ENCODE measurements around the gene MAP3K13.
A peak's percentile ranks its signal among the peaks of the same experiment; 100 is the strongest.

The MAP3K13 gene

GRCh38 chr3:185362850-185363661, at the start of gene MAP3K13:
Gene MAP3K13, plus strand, starts transcription at chr3:185363136. Its CDS starts 65,446 bp downstream, at chr3:185428582.
- peak; percentile 20 to 41 for DNase-seq

- no peak for DNase-seq
Measured at GRCh38 chr3:185313693-185314246, 49.2 kb upstream of the MAP3K13 start.

- DNase-seq = no peak
Measured at GRCh38 chr3:185316740-185317412, 46.1 kb upstream of the MAP3K13 start.

GRCh38 chr3:185317674-185318073, 45.3 kb upstream of the MAP3K13 start:
- DNase-seq = no peak

- no peak for DNase-seq
Measured at GRCh38 chr3:185318141-185318540, 44.8 kb upstream of the MAP3K13 start.

- DNase-seq = no peak
Measured at GRCh38 chr3:185319801-185320200, 43.1 kb upstream of the MAP3K13 start.

- DNase-seq = no peak
Measured at GRCh38 chr3:185320949-185321348, 42.0 kb upstream of the MAP3K13 start.

GRCh38 chr3:185322101-185322719, 40.7 kb upstream of the MAP3K13 start:
- no peak for DNase-seq

- DNase-seq = no peak
Measured at GRCh38 chr3:185325946-185326791, 36.8 kb upstream of the MAP3K13 start.

GRCh38 chr3:185327062-185327461, 35.9 kb upstream of the MAP3K13 start:
- no peak for DNase-seq

GRCh38 chr3:185328324-185329004, 34.5 kb upstream of the MAP3K13 start:
- DNase-seq = no peak

GRCh38 chr3:185330238-185330637, 32.7 kb upstream of the MAP3K13 start:
- no peak for DNase-seq

- no peak for DNase-seq
Measured at GRCh38 chr3:185330644-185331043, 32.3 kb upstream of the MAP3K13 start.

- DNase-seq = no peak
Measured at GRCh38 chr3:185332026-185332735, 30.8 kb upstream of the MAP3K13 start.

GRCh38 chr3:185335799-185336198, 27.1 kb upstream of the MAP3K13 start:
- DNase-seq = no peak

- no peak for DNase-seq
Measured at GRCh38 chr3:185337231-185337816, 25.6 kb upstream of the MAP3K13 start.

GRCh38 chr3:185339945-185340344, 23.0 kb upstream of the MAP3K13 start:
- DNase-seq = no peak

- DNase-seq = no peak
Measured at GRCh38 chr3:185340751-185341150, 22.2 kb upstream of the MAP3K13 start.

GRCh38 chr3:185341616-185342458, 21.1 kb upstream of the MAP3K13 start:
- DNase-seq = no peak

Measured in activated CD4-positive, alpha-beta T cell treated with anti-CD3 and anti-CD28 coated beads, Interleukin-2, amount 50 U/mL, for 48 hours (primary cell).